H1 (cell line): Measurements from ENCODE around the gene SMIM33. TPM values are rescaled to one million over a fixed set of nuclear protein-coding genes. Genes with fewer than 3 reads are reported as not detected.

Source experiments
- CHD7 ChIP-seq: fragments of 300-600 bp; sonication (generic); IDR thresholded peaks from 2 replicates; pipeline ENCODE4 v1.7.1; 2012; ENCODE audit warnings: low read length, moderate library complexity, mild to moderate bottlenecking, inconsistent platforms; ENCODE audit not compliant: insufficient replicate concordance
- JUND ChIP-seq: IDR thresholded peaks from 2 replicates; pipeline ENCODE4 v1.6.1; 2011; ENCODE audit warnings: mild to moderate bottlenecking, improper control_type of control experiment, low read length
- polyA plus RNA-seq, 7 experiments: library from polyadenylated mRNA; depleted of rRNA in 3 of 7; stranded (reverse) in 5 of 7; unstranded in 2 of 7; fragments of >200 nt in 5 of 7; fragments of 200-250 nt in 2 of 7; gene quantifications; 1 replicate in 5 of 7; 2 replicates in 1 of 7; 4 replicates in 1 of 7; pipeline versions ENCODE4 v1.2.1 to v1.2.3, GENCODE V29; 2011 to 2013; ENCODE audit warnings: missing spikeins in 2 of 7, mixed read lengths in 2 of 7
- total RNA-seq: library from RNA; stranded (reverse); fragmentation: NEBNext Ultra II Directional; extraction: Animal tissue kit (Norgen Biotek cat#: 25700); gene quantifications from 2 replicates; pipeline ENCODE4 v1.2.1, GENCODE V29; 2021

Gene SMIM33
- total and polyA plus RNA-seq, 2 of the 8 experiments (the other 6 are each of a cell fraction or from before 2014, with no cell fraction given) = not detected

GRCh38 chr5:139422307-139422893 is 48.4 kb upstream of the SMIM33 start (continued):
- TF ChIP-seq CHD7 (no peak), JUND (peak; percentile 56)
